CD4-positive, alpha-beta T cell treated with Interleukin-4 for 4 hours (primary cell): ENCODE results near the gene LTB4R2.

ENCODE experiments used
- DNase-seq: peaks from one replicate; pipeline ENCODE4 v3.0.0-alpha.2; 2020

The LTB4R2 gene, protein sequence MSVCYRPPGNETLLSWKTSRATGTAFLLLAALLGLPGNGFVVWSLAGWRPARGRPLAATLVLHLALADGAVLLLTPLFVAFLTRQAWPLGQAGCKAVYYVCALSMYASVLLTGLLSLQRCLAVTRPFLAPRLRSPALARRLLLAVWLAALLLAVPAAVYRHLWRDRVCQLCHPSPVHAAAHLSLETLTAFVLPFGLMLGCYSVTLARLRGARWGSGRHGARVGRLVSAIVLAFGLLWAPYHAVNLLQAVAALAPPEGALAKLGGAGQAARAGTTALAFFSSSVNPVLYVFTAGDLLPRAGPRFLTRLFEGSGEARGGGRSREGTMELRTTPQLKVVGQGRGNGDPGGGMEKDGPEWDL

GRCh38 chr14:24309538-24310264 lies at the start of gene LTB4R2:
Gene LTB4R2 (plus strand): TSS chr14:24310140. CDS start chr14:24310665, 525 bp downstream.
- no peak for DNase-seq

DNA sequence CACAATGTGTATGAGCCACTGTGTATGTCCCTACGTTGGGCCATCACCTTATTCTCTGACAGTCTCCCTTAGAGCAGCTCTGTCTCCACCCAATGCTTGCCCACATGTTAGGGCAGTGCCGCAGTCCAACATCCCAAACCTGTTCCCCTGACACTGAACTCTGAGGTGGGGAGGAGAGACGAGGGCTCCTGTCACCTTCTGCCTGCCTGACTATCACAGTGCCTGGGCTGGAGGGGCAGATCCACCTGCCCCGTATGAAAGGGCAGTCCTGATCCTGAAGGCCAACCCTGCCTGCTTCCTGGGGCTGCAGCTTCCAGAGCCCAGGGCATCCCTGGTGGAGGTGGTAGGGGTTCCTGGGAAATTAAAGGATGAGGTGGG lies 49.2 kb upstream of the LTB4R2 start:
- DNase-seq: no peak

DNA sequence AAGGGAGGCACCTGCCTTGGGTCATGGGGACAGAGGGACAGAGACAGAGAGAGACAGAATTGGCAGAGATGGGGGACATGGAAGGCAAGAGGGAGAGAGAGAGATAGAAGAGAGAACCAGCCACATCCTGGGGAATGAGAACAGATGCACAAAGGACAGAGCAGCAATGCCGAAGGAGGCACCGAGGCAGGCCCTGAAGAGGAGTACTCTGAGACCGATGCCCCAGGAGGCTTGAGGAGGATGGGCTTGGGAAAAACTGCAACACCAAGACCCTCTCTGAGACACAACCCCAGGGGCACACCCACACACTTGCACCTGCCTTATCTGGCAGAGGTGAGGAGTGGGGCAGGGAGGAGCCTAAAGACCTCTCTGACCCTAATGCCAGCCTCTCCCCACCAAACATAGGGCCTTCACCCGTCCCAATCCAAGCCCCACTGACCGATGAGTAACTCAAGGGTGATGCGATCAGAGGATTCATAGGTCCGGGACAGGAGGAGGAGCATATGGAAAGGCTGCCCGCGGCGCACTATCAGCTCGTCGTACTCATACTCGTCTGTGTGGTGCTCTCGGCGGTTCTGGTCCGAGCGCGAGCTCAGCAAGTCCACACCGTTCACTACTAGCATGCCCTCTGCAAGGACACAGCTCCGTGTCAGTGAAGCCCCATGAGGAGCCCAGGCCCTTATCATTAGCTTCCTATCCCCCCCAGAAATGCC lies 48.5 kb upstream of the LTB4R2 start:
- DNase-seq: no peak

DNA sequence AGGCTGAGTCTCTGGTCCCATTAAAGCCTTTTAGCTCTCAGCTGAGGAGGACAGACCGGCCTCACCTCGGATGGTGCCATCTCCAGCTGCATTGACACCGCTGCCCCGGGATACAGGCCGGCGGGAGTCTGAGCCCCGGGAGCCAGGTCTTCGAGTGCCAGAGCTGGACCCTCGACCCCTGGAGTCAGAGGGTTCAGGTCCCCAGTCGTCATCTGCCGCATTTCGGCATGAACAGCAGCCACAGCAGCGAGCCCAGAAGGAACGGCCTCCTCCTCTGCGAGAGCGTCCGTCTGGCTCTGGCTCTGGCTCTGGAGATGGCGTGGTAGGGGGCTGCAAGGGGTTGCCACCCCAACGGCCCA lies 48.0 kb upstream of the LTB4R2 start:
- DNase-seq: no peak

GRCh38 chr14:24262821-24263733 lies 46.9 kb upstream of the LTB4R2 start, which contains the start of gene TGM1:
Gene TGM1 (minus strand): TSS chr14:24263177. CDS start chr14:24262352, 825 bp downstream.
- DNase-seq: no peak

DNA sequence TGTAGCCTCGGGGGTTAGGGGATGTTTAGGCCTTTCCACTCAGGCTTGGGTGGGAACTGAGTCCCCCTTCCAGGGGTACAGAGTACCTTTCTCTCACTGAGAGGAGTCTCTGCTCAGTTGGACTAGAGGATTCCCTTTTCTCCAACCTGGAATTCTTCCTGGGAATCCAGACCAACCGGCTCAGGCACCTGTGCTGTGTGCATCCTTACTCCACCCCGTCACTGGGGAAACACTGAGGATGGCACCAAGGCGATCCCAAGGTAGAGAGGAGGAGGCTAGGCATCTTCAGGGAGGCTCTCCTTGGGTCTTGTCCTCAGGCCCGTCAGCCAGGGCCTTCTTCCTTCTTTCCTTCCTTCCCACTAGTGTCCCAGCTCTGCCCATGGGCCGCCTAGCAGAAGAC lies 46.1 kb upstream of the LTB4R2 start:
- no peak for DNase-seq

GRCh38 chr14:24264298-24264697 lies 45.6 kb upstream of the LTB4R2 start:
- no peak for DNase-seq

DNA sequence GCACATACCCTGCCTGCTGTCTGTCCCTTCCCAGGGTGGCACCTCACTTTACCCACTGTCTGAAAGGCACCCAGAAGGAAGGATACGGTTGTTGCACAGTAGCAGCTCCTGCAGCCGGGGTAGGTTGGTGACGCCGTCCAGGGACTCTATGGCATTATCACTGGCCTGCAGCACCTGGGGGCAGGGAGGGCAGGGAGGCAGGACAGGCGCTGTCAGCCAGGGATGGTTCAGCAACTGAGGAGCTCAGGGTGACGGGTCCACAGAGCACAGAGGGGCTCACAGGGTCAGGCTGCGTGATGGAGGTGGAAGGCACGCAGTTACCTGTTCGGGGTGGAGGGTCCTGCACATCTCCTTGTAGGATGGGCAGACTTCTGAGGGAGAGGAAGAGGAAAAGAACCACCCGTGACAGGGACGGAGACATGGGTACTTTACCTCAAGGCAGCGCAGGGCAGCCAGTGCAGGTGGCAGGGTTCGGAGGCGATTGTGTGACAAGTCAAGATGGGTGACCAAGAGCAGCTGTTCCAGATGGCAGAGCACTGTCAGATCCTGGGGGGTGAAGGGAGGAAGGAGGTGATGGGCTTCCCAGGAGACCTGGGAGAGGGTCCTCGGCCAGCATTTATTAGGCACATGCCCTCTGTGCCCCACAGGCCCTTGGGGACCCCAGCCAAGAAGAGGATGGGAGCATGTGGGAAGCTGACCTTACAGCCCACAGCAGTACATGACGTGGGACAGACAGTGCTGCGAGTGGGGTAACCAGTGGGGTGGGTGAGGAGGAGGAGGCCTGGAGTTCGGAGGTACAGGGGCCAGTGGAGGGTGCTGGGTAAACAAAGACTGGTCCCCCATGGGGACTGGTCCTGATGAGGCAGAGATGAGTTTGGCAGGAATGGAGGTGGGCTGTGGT lies 43.3 kb upstream of the LTB4R2 start:
- DNase-seq: no peak

GRCh38 chr14:24267516-24267915 lies 42.4 kb upstream of the LTB4R2 start:
- DNase-seq: no peak

- no peak for DNase-seq
These were observed 41.7 kb upstream of the LTB4R2 start for GRCh38 chr14:24268225-24268624.

DNA sequence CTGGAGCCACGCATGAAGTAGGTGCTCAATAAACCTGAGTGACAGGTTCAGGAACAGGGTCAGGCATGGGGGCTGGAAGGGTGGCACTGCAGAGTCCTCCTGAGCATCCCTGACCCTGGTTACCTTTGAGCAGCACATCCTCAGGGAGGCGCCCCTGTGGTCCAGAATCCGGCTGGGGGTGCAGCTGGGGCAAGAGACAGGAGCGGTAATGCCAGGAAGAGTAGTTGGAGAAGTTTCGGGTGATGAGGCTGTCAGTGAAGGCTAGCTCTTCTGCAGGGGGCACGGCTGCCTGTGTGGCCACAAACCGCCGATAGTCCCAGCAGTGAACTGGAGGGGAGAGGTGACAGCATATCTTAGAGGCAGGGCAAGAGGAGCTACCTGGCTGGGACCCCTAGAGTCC lies 40.6 kb upstream of the LTB4R2 start:
- no peak for DNase-seq

- no peak for DNase-seq
These were observed 39.9 kb upstream of the LTB4R2 start for GRCh38 chr14:24269910-24270536.

GRCh38 chr14:24270537-24271133 lies 39.3 kb upstream of the LTB4R2 start:
- DNase-seq: no peak

DNA sequence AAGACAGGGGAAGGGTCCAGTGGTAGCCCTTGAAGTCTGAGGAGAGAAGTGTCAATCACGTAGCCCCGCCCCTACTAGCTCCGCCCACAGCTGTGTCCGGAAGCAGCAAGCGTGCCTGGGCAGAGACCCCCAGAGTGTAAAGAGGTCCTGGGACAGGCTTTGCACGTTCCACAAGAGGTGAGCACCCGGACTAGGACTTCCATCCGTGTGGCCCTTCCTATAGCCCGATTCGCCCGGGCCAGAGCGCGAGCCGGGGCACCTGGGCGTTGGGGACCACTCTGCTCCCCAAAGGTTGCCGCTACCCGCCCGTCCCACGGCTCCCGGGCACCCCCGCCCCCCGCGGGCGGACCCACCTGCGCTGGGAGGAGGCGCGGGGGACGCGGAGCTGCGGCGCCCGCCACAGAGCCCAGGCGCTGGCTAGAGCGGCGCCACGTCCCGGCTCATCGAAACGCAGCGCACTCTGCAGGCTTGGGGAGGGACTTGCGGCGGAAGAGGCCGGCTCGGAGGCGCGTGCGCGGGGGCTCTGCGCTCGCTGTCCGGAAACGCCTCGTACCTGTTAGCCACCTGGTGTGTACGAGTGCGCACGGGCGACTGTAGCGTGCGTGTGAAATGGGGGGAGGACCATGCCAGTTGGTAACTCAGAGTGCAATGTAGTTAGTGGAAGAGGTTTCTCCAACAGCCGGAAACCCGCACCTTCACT lies 38.7 kb upstream of the LTB4R2 start, which contains the start of gene RABGGTA:
Gene RABGGTA (minus strand): TSS at position 464 of the 700 bp plus-strand sequence. CDS start 482 bp downstream, outside the sequence.
- DNase-seq: peak; percentile 93

- DNase-seq: no peak
These were observed 38.1 kb upstream of the LTB4R2 start for GRCh38 chr14:24271834-24272263.

GRCh38 chr14:24272467-24272866 lies 37.5 kb upstream of the LTB4R2 start:
- DNase-seq: no peak

DNA sequence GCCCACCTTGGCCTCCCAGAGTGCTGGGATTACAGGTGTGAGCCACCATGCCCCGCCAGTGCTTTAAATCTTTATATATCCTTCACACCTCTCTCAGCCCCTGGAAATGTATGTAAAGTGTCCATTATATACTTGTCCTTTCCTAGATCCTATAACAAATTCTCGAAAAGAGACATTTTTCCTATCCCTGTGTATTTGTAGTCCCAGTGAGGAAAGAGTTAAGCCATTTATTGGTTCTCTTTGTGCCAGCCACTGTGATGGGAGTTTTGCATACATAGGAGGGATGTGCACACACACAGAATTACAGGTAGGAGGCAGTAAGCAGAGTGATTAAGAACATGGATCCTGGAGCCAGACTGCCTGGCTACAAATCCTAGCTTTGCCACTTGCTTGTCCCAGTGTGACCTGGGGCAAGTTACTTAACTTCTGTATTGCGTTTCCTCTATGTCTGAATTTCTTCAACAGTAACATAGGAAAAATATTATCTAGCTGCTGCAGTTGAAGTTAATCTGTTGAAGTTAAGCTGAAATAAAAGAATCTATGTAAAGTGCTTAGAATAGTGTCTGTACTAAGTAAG lies 36.4 kb upstream of the LTB4R2 start:
- DNase-seq: no peak

DNA sequence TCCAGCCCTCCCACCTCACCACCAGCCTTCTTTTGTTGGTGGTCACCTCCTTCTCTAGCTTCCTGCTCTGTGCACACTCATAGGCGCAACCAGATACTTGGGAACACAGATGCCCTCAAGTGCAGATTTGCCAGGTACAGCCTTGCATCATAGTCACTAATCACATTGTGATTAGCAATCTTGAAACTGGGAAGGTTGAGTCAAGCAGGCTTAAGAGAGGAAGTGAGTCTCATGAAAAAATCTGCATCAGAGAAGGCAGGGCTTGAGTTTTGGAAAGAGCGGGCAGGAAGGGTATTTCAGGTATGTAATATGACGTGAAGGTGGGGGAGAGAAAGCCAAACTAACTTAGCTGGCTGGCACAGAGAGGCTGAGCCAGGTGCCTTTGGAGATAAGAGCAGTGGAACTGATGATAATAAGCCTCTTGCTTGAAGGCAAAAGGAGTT lies 35.8 kb upstream of the LTB4R2 start:
- DNase-seq: peak; percentile 66

- DNase-seq: no peak
These were observed 32.9 kb upstream of the LTB4R2 start for GRCh38 chr14:24277071-24277470.
